Effector memory CD4-positive, alpha-beta T cell (primary cell): ENCODE measurements around the gene LRIT2.

Source experiments
- DNase-seq, 3 donors: peaks; one replicate each; pipeline ENCODE4 v3.0.0-alpha.2; 2020
- H3K27ac ChIP-seq: 2 replicates; pipeline ENCODE4 v1.7.0; 2013; ENCODE audit warnings: mild to moderate bottlenecking, low read length, moderate library complexity; ENCODE audit not compliant: insufficient read depth, poor library complexity, severe bottlenecking
- H3K27me3 ChIP-seq: replicated peaks from 2 replicates; pipeline ENCODE4 v1.7.0; 2013; ENCODE audit warnings: mild to moderate bottlenecking, low read length; ENCODE audit not compliant: insufficient read depth, control insufficient read depth, poor library complexity, severe bottlenecking
- H3K36me3 ChIP-seq: 2 replicates; pipeline ENCODE4 v1.7.0; 2013; ENCODE audit warnings: mild to moderate bottlenecking, low read length, moderate library complexity; ENCODE audit not compliant: control insufficient read depth, insufficient read depth
- H3K4me1 ChIP-seq: 2 replicates; pipeline ENCODE4 v1.7.0; 2013; ENCODE audit warnings: low read length, mild to moderate bottlenecking; ENCODE audit not compliant: control insufficient read depth, insufficient read depth, poor library complexity, severe bottlenecking
- H3K4me3 ChIP-seq: 2 replicates; pipeline ENCODE4 v1.7.0; 2013; ENCODE audit warnings: low read length, low read depth, mild to moderate bottlenecking; ENCODE audit not compliant: insufficient read depth, poor library complexity, severe bottlenecking
- H3K9me3 ChIP-seq: 2 replicates; pipeline ENCODE4 v1.7.0; 2013; ENCODE audit warnings: mild to moderate bottlenecking, low read length, moderate library complexity; ENCODE audit not compliant: control insufficient read depth

LRIT2 gene

DNA sequence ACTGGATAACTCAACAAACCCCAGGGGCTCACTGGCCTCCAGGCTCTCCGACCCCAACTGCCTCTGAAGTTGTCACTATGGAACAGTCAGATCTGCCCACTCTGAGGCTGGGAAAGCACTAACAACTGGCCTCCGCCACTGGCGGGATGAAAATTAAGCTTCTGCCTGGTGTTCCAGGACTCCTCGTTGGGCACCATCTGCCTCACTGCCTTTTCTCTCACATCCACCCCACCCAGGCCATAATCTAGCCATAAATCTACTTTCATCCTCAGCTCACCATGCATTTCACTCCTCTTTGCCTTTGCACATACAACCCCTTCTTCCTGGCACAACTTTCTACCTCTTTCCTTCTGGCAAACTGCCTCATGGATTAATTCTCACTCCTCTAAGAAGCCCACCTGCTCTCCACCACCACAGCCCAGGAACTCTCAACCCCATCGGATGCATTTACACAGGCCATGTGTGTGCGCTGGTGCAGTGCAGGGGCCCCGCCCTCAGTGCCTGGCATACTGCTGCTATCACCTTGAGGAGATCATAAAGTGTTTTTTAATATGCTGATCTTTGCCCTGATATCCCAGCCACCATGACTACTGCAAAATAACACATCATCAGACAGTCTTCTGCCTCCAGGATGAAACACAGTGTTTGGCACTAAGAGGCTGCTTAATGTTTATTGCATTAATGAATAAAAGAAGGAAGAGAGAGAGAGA, 27.0 kb downstream of the LRIT2 start:
- H3K4me3 ChIP-seq = no peak overlapping the region
- DNase-seq = no peak
- peaks cover 16% of the 10 kb centered on the region for H3K27me3 ChIP-seq
- no peaks in the 10 kb centered on the region for H3K36me3 ChIP-seq
- no peaks in the 10 kb centered on the region for H3K9me3 ChIP-seq
- peaks cover 5% of the 10 kb centered on the region for H3K4me1 ChIP-seq
- H3K27ac ChIP-seq = no peak overlapping the region

DNA sequence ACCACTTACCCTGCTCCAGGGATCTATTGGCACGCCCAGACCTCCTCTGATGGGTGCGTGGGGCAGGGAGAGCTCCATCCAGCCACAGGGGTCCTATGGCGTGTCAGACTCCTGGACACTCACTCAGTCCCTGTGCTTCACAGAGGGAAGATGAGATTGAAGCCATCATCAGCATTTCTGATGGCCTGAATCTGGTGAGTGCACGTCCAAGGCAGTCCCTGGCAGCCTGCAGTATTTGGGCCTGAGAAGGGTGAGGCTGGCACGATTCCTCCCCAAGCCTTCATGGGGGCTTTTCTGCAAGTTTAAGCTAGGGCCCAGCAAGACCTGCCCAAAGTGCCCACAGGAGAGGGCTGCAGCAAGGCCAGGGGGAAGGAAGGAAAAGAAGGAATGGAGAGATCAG, 27.7 kb downstream of the LRIT2 start:
- no peaks in the 10 kb centered on the region for H3K9me3 ChIP-seq
- H3K4me1 ChIP-seq = peaks cover 5% of the 10 kb centered on the region
- H3K27me3 ChIP-seq = peaks cover 16% of the 10 kb centered on the region
- no peak overlapping the region for H3K27ac ChIP-seq
- H3K4me3 ChIP-seq = no peak overlapping the region
- no peaks in the 10 kb centered on the region for H3K36me3 ChIP-seq
- DNase-seq = no peak

DNA sequence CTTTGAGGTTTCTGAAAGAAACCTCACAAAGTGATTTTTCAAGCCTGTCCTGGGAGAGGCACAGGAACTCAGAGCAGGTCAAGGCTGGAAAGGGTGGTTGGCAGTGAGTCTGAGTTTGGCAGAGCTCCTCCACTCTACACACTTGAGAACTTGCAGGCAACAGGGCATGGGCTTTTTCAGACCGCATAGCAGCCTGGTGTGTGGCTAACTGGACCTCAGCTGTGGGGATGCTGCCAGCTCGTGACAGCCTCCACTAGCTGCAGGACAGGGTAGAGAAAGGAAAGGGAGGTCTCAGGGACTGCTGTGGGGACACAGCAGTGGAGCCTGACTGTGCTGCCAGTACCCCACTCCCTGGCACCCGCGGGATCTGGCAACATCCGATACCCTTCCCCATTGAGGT, 28.4 kb downstream of the LRIT2 start:
- H3K36me3 ChIP-seq = no peaks in the 10 kb centered on the region
- peaks cover 5% of the 10 kb centered on the region for H3K4me1 ChIP-seq
- H3K4me3 ChIP-seq = no peak overlapping the region
- no peak for DNase-seq
- peaks cover 16% of the 10 kb centered on the region for H3K27me3 ChIP-seq
- H3K27ac ChIP-seq = no peak overlapping the region
- no peaks in the 10 kb centered on the region for H3K9me3 ChIP-seq

DNA sequence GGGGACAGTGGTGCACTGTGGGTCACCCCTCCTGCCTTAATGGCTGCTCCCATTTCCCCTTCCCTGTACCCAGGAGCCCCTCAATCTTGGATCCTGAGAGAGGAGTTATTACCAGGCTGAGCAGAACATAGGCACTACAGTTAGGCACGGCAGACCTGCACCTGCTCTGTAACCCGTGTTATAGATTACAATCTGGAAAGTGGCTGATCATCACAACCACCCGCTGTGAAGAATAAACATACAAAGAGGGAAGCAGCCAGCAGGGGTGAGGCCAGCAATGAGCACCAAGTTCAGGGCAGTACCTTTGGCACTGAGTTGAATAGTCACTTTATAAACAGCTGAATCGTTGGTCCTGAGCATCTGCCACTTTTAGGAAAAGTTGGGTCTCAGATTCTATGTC, 29.3 kb downstream of the LRIT2 start:
- no peak for DNase-seq
- H3K4me1 ChIP-seq = peaks cover 5% of the 10 kb centered on the region
- H3K9me3 ChIP-seq = no peaks in the 10 kb centered on the region
- H3K36me3 ChIP-seq = no peaks in the 10 kb centered on the region
- no peak overlapping the region for H3K4me3 ChIP-seq
- H3K27me3 ChIP-seq = peaks cover 16% of the 10 kb centered on the region
- no peak overlapping the region for H3K27ac ChIP-seq

DNA sequence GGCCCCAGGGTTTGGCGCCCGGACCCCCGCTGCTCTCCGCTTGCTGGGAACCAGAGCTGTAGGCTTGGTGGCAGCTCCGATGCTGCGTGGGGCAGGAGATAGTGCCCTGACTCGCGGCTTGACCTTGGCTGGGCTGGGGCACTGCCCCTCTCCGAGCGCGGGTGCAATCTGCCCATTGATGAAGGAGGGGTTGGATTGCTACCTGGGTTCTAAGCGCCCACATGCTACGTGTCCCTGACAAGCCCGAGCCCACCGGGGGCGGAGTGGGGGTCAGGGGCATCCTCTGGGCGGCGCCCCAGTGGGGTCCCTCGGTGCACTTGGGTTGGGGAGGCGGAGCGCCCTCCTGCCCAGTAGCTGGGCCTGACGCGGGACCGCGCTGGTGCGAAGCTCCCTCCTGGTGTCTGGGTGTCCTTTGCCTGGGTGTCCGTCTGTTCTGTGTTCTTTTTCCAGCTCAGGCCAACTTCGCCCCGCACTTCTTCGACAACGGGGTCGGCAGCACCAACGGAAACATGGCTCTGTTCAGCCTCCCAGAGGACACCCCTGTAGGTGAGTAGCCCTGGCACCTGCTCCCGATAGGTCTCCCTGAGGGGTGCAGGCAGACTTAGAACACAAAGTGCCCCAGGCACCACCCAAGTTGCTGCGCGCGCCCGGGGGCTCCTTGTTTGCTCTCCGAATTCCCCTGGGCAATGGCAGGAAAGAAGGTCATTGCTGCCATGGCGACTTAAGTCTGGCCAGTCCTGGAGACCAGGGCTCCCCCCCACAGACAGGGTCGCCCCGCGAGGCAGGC, 30.1 kb downstream of the LRIT2 start:
- Histone ChIP-seq H3K4me3 (peak overlapping the region; percentile 42), H3K4me1 (peaks cover 5% of the 10 kb centered on the region), H3K9me3 (no peaks in the 10 kb centered on the region), H3K27me3 (peaks cover 16% of the 10 kb centered on the region), H3K36me3 (no peaks in the 10 kb centered on the region), H3K27ac (no peak overlapping the region)
- no peak for DNase-seq

DNA sequence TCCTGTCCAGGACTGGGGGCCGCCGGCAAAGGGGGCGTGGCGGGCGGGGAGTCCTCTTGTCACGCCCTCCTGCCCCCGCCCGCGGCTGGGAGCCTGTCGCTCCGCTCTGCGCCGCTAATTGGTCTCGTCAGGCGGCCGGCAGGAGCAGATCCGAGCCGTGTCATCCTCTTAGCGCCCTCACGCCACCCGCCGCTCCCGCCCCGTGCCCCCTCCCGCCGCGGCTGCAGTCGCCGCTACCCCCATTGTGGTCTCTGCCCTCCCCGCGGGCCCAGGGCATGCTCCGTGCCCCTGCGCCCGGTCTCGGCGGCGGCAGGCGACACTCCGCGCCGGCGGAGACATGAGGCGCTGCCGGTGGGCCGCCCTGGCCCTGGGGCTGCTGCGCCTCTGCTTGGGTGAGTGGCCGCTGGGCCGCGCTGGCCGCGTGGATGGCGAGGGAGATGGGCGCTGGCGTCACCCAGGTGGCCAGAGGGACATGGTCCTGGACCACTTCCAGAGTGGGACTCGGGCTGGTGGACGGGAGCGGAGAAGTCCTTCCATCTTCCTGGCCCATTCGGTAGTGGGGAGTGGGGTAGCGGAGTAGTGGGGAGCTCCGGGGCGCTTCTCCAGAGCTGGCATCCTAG, 30.8 kb downstream of the LRIT2 start, which contains the start of gene CDHR1:
Gene CDHR1 (plus strand): TSS at position 114 of the 620 bp plus-strand sequence. CDS start 224 bp downstream, at position 338.
- H3K36me3 ChIP-seq = no peaks in the 10 kb centered on the region
- peak in 1 of 3 donors; percentile 24 for DNase-seq
- H3K27ac ChIP-seq = no peak within 1 kb of the TSS
- peaks cover 16% of the 10 kb centered on the region for H3K27me3 ChIP-seq
- H3K4me1 ChIP-seq = peaks cover 5% of the 10 kb centered on the region
- no peaks in the 10 kb centered on the region for H3K9me3 ChIP-seq
- peak within 1 kb of the TSS; percentile 42 for H3K4me3 ChIP-seq

DNA sequence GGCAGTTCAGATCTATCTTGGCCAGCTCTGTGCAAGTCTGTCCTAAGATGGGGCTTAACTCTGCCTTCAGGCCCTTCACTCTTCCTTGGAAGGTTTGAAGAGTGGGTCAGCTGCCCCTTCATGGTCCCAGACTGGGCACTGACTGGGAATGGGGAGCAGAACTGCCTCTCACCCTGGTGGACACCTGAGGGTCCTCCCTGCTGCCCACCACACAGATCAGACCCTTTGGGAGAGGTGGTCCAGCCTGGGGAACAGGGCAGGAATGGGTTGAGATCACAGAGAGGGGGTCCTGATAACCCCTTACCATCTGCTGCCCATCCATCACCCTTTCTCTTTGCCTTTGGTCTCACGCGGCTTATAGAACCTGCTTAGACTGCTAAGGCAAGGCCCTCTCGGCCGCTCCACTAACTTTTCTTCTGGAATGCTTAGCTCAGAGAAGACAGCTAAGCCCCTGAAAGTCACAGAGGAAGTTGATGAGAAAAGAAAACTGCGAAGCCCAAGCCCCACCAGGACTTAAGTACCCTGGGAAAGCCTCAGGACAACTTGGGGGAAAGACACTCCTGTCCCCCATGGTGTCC, 31.4 kb downstream of the LRIT2 start:
- no peak for DNase-seq
- H3K27me3 ChIP-seq = peaks cover 16% of the 10 kb centered on the region
- no peaks in the 10 kb centered on the region for H3K36me3 ChIP-seq
- no peak overlapping the region for H3K27ac ChIP-seq
- H3K4me1 ChIP-seq = peaks cover 5% of the 10 kb centered on the region
- H3K4me3 ChIP-seq = peak overlapping the region; percentile 42
- no peaks in the 10 kb centered on the region for H3K9me3 ChIP-seq

DNA sequence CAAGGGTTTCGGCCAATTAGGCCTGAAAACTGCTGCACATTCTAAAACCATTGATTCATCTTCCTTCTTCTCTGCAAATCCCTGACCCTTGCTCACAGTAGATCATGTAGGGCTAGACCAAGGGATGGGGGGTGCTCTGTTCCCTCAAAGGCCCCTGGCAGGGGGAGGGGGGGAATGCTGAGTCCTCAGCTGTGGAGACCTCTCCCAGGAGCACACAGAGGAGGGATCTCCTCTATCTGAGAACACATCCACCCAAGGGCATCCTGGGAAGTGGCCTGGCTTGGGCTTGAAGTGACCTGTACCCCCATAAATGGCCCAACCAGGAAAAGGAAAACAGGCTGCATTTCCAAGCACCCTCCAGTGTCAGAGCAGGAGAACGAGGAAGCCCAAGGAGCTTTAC, 32.0 kb downstream of the LRIT2 start:
- no peak for DNase-seq
- no peak overlapping the region for H3K27ac ChIP-seq
- no peaks in the 10 kb centered on the region for H3K9me3 ChIP-seq
- H3K36me3 ChIP-seq = no peaks in the 10 kb centered on the region
- peaks cover 16% of the 10 kb centered on the region for H3K27me3 ChIP-seq
- peaks cover 5% of the 10 kb centered on the region for H3K4me1 ChIP-seq
- no peak overlapping the region for H3K4me3 ChIP-seq

DNA sequence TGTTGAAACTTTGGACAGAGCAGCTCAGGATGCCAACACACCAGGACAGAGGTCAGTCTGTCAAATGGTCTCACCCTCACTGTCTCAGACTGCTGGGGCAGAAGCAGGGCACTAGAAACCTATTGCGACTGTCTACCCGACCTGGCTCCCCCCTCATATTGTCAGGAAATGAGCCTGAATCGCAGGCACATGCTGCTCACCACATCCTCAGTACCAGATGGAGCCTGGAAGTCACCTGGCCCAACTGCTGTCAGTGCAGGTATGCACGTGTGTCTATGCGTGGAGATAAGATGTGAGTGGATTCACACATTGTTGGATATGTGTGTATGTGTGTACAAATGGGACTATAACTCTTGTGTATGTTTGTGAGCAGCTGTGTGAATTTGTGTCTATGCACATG, 34.2 kb downstream of the LRIT2 start:
- Histone ChIP-seq H3K36me3 (no peaks in the 10 kb centered on the region), H3K27me3 (peaks cover 16% of the 10 kb centered on the region), H3K4me3 (no peak overlapping the region), H3K9me3 (no peaks in the 10 kb centered on the region), H3K27ac (no peak overlapping the region), H3K4me1 (peaks cover 5% of the 10 kb centered on the region)
- DNase-seq = no peak
